Prostate gland (tissue), 2 donors: ENCODE results near the gene ADO. TPM values are rescaled to one million over a fixed set of nuclear protein-coding genes. Genes with fewer than 3 reads are reported as not detected.
A peak's percentile ranks its signal among the peaks of the same experiment; 100 is the strongest.

Experiments
- DNase-seq: peaks from one replicate; pipeline ENCODE4 v3.0.0-alpha.2; 2019; ENCODE audit warnings: low spot score
- H3K27ac ChIP-seq, 2 donors: fragments of 200-600 bp; sonication (generic); 2 replicates each; pipeline ENCODE4 v1.5.1; 2017 to 2019
- H3K27me3 ChIP-seq: fragments of 200-600 bp; sonication (generic); replicated peaks from 2 replicates; pipeline ENCODE4 v1.5.1; 2019; ENCODE audit not compliant: insufficient read depth
- H3K36me3 ChIP-seq, 2 donors: fragments of 200-600 bp; sonication (generic); 1 replicate in 1 of 2; 2 replicates in 1 of 2; pipeline versions ENCODE4 v1.5.1 to v1.8.1; 2017 to 2019
- H3K4me1 ChIP-seq: fragments of 200-600 bp; sonication (generic); replicated peaks from 2 replicates; pipeline ENCODE4 v1.5.1; 2019
- H3K4me3 ChIP-seq, 2 donors: fragments of 200-600 bp; sonication (generic); 2 replicates each; pipeline ENCODE4 v1.5.1; 2017 to 2019
- H3K9me3 ChIP-seq: fragments of 200-600 bp; sonication (generic); 2 replicates; pipeline ENCODE4 v1.5.1; 2017
- POLR2A ChIP-seq: fragments of 450-650 bp; IDR thresholded peaks from one replicate; pipeline ENCODE4 v1.6.1; 2016; ENCODE audit warnings: antibody characterized with exemption, mild to moderate bottlenecking
- POLR2AphosphoS5 ChIP-seq: sonication (generic); formaldehyde crosslinking; IDR thresholded peaks from one replicate; pipeline ENCODE4 v1.6.1; 2017; ENCODE audit warnings: antibody characterized with exemption
- WGBS: methylation state at CpG from one replicate; pipeline ENCODE4 v1.1.5; 2018; 5-methylcytosine and 5-hydroxymethylcytosine counted together
- intact Hi-C: fragments of 100-400 bp; cut with DNase I; formaldehyde crosslinking; loops from one replicate; pipeline ENCODE4 v1.14.2; 2022
- total RNA-seq, 2 donors: library from RNA; depleted of rRNA; stranded (reverse); fragments of >200 nt; gene quantifications; one replicate each; pipeline ENCODE4 v1.1.0, GENCODE V29; 2016
- TF ChIP-seq, protein P1 (sequence below), 4 experiments: fragments of 200-600 bp in 2 of 4; fragments of 450-650 bp in 2 of 4; sonication (generic) in 2 of 4; IDR thresholded peaks; 1 replicate in 3 of 4; 2 replicates in 1 of 4; pipeline ENCODE4 v1.5.1; 2016 to 2019; ENCODE audit warnings: antibody characterized with exemption in 4 of 4, mild to moderate bottlenecking in 2 of 4, moderate library complexity in 2 of 4

The ADO gene
- total RNA-seq, 2 donors from 2014 or later = 25.0 to 37.4 TPM

DNA sequence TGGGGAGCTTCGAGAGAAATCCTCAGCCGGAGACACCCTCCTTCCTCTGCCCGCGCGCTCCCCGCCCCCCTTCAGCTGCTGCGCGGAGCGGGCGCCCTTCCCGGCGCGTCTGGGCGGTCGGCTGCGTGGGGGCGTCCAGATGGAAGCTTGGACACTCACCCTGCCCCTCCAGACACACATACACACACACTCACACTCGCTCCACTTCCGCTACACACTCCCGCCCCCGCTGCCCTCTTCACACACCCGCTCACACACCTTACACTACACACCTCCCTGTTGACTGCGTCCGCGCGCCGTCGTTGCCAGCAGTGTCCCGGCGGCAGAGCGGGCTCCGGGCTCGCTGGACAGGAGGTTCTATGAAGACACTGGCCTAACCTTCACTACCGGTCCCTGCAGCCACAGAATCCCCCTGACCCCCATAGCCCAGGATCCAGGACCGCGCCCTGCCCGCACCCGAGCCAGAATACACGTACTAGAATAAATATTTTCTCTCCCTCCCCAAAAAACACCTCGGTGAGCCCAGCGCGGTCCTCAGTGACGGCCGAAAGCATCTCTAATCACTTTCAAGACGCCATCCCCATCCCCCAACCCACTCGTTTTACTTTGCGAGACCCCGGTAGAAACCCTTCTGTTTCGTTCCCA is 12.7 kb downstream of the ADO start:
- Histone ChIP-seq H3K27ac (peak overlapping the region; percentile 83 to 85), H3K9me3 (no peaks in the 10 kb centered on the region), H3K27me3 (peaks cover 9% of the 10 kb centered on the region), H3K4me3 (peak overlapping the region; percentile 67 to 80), H3K4me1 (peaks cover 6% of the 10 kb centered on the region), H3K36me3 (no peaks in the 10 kb centered on the region)
- DNase-seq = peak; percentile 33
- under 1% methylated on average over 49 of the region's 49 CpGs for WGBS
- intact Hi-C loops = loop anchor here (5.0 kb wide), 3 partner anchors 225 to 380 kb away; no protein-coding TSS in a partner anchor
- TF ChIP-seq POLR2AphosphoS5 = no peak
- TF ChIP-seq, protein P1, sequence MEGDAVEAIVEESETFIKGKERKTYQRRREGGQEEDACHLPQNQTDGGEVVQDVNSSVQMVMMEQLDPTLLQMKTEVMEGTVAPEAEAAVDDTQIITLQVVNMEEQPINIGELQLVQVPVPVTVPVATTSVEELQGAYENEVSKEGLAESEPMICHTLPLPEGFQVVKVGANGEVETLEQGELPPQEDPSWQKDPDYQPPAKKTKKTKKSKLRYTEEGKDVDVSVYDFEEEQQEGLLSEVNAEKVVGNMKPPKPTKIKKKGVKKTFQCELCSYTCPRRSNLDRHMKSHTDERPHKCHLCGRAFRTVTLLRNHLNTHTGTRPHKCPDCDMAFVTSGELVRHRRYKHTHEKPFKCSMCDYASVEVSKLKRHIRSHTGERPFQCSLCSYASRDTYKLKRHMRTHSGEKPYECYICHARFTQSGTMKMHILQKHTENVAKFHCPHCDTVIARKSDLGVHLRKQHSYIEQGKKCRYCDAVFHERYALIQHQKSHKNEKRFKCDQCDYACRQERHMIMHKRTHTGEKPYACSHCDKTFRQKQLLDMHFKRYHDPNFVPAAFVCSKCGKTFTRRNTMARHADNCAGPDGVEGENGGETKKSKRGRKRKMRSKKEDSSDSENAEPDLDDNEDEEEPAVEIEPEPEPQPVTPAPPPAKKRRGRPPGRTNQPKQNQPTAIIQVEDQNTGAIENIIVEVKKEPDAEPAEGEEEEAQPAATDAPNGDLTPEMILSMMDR (IDR thresholded peaks at IDR 0.05) = no peak
- no peak for TF ChIP-seq POLR2A

DNA sequence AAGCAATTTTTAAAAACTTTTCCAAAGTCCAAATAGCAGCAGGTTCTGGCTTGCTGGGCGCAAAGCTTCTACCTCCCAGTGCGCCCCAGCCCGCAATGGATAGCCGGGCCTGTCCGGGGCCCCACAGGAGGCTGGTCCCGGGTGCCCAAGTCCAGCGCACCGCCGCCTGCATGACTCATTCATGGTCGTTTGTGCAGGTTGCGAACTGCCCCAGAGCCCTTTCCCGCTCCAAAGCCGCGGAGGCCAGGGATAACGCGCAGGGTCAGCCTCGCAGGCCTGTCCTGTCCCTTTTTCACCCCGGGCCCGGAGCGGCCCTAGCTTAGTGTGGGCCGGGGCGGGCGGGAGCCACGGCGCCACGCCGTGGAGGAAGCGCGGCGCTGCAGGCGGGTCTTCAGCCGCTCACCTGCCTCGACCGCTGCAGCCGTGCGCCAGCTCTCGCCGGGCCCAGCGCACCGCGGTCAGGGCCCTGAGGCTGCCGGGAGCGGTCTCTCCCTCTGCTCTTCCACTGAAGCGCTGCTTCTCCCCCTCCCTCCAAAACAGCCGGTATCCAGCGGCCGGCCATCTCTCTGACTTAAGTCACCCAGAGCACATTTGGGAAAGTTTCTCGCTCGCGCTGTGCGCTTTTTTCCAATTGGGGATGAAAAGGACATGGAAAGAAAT is 13.4 kb downstream of the ADO start:
- DNase-seq = peak; percentile 54
- Histone ChIP-seq H3K27ac (peak overlapping the region; percentile 83 to 85), H3K27me3 (peaks cover 9% of the 10 kb centered on the region), H3K9me3 (no peaks in the 10 kb centered on the region), H3K4me3 (peak overlapping the region; percentile 67 to 80), H3K36me3 (no peaks in the 10 kb centered on the region), H3K4me1 (peaks cover 6% of the 10 kb centered on the region)
- intact Hi-C loops = loop anchor here (5.0 kb wide), 3 partner anchors 226 to 381 kb away; no protein-coding TSS in a partner anchor
- TF ChIP-seq POLR2A (no peak), POLR2AphosphoS5 (peak; percentile 19)
- TF ChIP-seq, protein P1 (IDR thresholded peaks at IDR 0.05) = peak; percentile 70 to 88 (median 82)
- WGBS = under 1% methylated on average over 49 of the region's 51 CpGs

DNA sequence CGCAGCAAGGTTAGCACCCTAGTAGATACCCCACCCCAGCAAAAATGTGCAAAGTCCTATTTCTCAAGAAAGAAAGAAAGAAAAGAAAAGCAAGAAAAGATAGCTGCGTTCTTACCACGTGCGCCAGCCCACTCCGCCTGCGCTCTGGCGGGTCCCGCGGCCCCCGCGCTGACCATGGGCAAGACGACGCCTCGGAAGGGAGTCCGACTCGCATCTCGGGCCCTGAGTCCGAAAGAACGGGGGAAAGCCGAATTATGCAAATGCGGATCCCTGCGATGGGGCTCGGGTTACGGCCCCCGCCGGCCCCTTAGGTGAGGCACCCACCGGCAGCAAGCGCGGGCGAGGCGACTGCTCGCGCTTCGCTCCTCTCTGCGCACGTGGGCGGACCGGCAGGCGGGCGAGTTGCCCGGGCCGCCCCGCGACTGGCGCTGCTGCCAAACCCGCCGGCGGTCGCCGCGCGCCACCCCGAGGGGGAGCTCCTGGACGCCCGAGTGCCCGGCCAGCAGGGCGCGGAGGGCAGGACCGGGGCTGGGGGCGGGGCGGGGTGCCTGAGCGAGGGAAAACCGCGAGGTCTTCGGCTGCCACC is 14.0 kb downstream of the ADO start:
- H3K27ac ChIP-seq = no peak overlapping the region
- peak overlapping the region in 1 of 2 donors; percentile 67 for H3K4me3 ChIP-seq
- TF ChIP-seq POLR2AphosphoS5 (no peak), POLR2A (no peak)
- TF ChIP-seq, protein P1 (IDR thresholded peaks at IDR 0.05) = peak in 1 of 4 experiments; percentile 12
- DNase-seq = no peak
- no peaks in the 10 kb centered on the region for H3K36me3 ChIP-seq
- H3K9me3 ChIP-seq = no peaks in the 10 kb centered on the region
- intact Hi-C loops = loop anchor here (5.0 kb wide), 3 partner anchors 226 to 381 kb away; no protein-coding TSS in a partner anchor
- H3K4me1 ChIP-seq = peaks cover 6% of the 10 kb centered on the region
- peaks cover 9% of the 10 kb centered on the region for H3K27me3 ChIP-seq
- WGBS = 4% methylated on average over 41 of the region's 65 CpGs

DNA sequence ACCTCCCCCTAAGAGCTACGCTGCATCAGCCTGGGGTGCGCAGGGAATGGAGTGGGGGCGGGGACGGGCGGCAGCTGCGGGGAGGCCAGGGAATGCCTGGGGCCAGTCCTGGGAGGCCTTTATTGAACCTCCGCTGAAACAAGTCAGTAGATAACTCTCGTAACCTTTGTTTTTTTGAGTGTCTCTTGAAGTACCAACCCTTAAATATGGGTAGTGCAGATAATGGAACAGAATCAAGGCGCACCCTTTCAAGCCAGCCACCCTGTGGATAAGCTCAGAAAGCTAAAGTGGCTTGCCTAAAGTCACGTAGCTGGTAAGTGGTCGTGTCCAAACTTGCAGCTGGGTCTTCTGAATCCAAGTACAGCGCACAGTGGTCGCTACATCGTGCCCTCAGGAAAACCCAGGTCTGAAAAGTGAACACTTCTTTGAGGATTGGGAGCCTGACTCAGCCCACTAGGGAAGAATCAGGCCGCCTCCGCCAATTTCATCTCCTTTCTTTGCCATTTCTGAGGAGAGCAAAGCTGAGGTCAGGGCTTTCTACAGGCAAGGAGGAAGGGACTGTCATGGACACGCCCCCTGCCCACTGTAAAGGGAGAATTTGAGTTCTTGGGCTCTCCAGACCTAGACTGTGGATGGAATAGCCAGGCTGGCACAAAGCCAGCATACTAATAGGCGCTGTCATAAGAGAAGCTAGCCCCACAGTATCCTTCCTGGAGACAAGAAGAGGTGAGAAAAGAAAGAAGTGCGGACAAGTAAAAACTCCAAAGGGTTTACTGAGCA is 14.8 kb downstream of the ADO start:
- Histone ChIP-seq H3K9me3 (no peaks in the 10 kb centered on the region), H3K4me1 (peaks cover 6% of the 10 kb centered on the region), H3K27ac (no peak overlapping the region), H3K36me3 (no peaks in the 10 kb centered on the region), H3K27me3 (peaks cover 7% of the 10 kb centered on the region), H3K4me3 (peak overlapping the region in 1 of 2 donors; percentile 67)
- 24% methylated on average over 19 of the region's 19 CpGs for WGBS
- DNase-seq = no peak
- no peak for TF ChIP-seq POLR2A
- TF ChIP-seq, protein P1 (IDR thresholded peaks at IDR 0.05) = no peak
- TF ChIP-seq POLR2AphosphoS5 = no peak
- intact Hi-C loops = loop anchor here (5.0 kb wide), 3 partner anchors 227 to 382 kb away; no protein-coding TSS in a partner anchor
